ENCODE results near the gene RASEF. TPM values are rescaled to one million over a fixed set of nuclear protein-coding genes. Genes with fewer than 3 reads are reported as not detected.
A peak's percentile ranks its signal among the peaks of the same experiment; 100 is the strongest.

The RASEF gene
- total and polyA plus RNA-seq, 2 of the 13 experiments (the other 11 are each of a cell fraction or from before 2014, with no cell fraction given): 0.07 TPM; not detected in 1

DNA sequence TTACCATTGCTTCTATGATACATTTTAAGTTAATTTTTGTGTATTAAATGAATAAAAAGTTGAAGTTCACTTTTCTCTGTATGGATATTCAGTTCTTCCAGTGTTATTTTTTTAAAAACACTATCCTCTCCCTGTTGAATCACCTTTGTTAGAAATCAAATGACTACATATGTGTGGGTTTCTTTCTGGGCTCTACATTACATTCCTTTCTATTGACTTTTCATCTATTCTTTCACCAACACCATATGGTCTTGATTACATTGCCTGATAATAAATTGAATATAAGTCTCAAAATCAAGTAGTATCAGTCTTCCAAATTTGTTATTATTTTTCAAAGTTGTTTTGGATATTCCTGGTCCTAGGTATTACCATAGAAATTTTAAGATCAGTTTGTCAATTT, 7.3 kb upstream of the RASEF start (continued):
- TF ChIP-seq U2AF1 (optimal IDR thresholded peaks at IDR 0.05; ENCODE audit: low read depth, low read length) (no peak), DNMT3B (CRISPR knock-in tag; conservative IDR thresholded peaks at IDR 0.05) (no peak)

DNA sequence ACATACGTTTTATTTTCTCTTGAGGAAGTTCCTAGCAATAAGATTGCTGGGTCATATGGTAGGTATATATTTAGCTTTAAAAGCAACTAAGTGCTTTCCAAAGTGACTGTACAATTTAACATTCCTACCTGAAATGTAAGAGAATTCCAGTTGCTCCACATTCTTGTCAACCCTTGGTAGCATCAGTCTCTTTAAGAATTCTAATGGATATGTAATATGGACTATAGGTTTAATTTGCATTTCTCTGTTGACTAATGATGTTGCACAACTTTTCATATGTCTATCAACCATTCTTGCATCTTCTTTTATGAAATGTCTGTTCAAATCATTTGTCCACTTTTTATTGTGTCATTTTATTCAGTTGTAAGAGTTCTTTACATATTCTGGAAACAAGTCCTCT, 6.7 kb upstream of the RASEF start:
- ATAC-seq: no peak
- POLR2A ChIA-PET: no interaction called here
- intact Hi-C loops (cut with micrococcal nuclease; ENCODE audit: unreplicated experiment) (no loop called here), in situ Hi-C loops (cut with HindIII; ENCODE audit: extremely low pct_ligation_motif_present, low pct_unique_long_range_greater_than_20kb) (no loop called here)
- H3K4me3 ChIP-seq (replicated peaks in 1 of 3; ENCODE audit: insufficient read depth in 1 of 3, low read depth in 2 of 3, low read length in 3 of 3): no peak overlapping the region
- no peaks in the 10 kb centered on the region for H3K36me3 ChIP-seq (replicated peaks in 1 of 2; ENCODE audit: control insufficient read depth in 1 of 2, insufficient read depth in 2 of 2, low read length in 2 of 2)
- 0 out of 2 replicates have a peak, but pooled peaks have one; percentile 5 for TF ChIP-seq CEBPB (IDR thresholded peaks at IDR 0.05; ENCODE audit: borderline replicate concordance, low read depth, low read length)
- TF ChIP-seq, protein P1, sequence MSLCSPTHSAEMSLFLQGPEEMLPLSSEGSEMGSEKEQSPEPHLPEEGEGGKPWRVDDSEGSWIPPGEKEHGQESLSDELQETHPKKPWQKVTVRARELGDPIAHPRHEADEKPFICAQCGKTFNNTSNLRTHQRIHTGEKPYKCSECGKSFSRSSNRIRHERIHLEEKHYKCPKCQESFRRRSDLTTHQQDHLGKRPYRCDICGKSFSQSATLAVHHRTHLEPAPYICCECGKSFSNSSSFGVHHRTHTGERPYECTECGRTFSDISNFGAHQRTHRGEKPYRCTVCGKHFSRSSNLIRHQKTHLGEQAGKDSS (CRISPR knock-in tag; IDR thresholded peaks at IDR 0.05; ENCODE audit: borderline replicate concordance, low read depth): no peak
- H3K79me2 ChIP-seq (ENCODE audit: insufficient read depth, low read length): no peaks in the 10 kb centered on the region
- no peak overlapping the region for H3K9ac ChIP-seq (ENCODE audit: insufficient read depth, low read depth, low read length)
- no TSS peak for BruUV-seq (replicated peaks)
- WGBS (ENCODE audit: low lambda C conversion rate): 15% methylated on average over 1 of the region's 1 CpG
- DNase-seq (ENCODE audit: low spot score): no peak
- no peaks in the 10 kb centered on the region for H4K20me1 ChIP-seq (ENCODE audit: insufficient read depth, low read length)
- H2AFZ ChIP-seq (ENCODE audit: low read length): no peak overlapping the region
- FAIRE-seq: no peak
- no peaks in the 10 kb centered on the region for H3K4me1 ChIP-seq (ENCODE audit: insufficient read depth, low read length)
- H3K4me2 ChIP-seq (ENCODE audit: low read depth, low read length): no peak overlapping the region
- no peaks in the 10 kb centered on the region for H3K27me3 ChIP-seq (ENCODE audit: control insufficient read depth in 1 of 2, insufficient read depth in 2 of 2, low read length in 2 of 2)
- H3K27ac ChIP-seq (ENCODE audit: extremely low read length, insufficient read depth, low read length): no peak overlapping the region
- no peaks in the 10 kb centered on the region for H3K9me3 ChIP-seq (ENCODE audit: low read length)
- CTCF ChIA-PET (ENCODE audit: low intra/inter-chr PET ratio, low total read pairs): no interaction called here

DNA sequence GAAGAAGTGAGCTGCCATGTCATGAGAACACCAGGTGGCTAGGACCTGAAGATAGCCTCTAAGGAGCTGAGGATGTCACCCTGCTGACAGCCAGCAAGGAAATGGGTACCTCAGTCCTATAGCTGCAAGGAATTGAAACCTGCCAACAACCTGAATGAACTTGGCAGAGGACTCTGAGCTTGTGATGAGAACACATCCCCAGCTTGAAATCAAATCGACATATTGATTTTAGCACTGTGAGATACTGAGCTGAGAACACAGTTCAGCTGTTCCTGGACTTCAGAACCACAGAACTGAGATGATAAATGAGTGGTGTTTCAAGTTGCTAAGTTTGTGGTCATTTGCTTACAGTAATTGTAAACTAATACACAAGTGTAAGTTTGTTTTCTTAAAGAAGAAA, 5.5 kb upstream of the RASEF start:
- in situ Hi-C loops (cut with HindIII; ENCODE audit: extremely low pct_ligation_motif_present, low pct_unique_long_range_greater_than_20kb): no loop called here
- Histone ChIP-seq H3K4me2 (ENCODE audit: low read depth, low read length) (no peak overlapping the region), H3K27ac (ENCODE audit: extremely low read length, insufficient read depth, low read length) (no peak overlapping the region), H3K79me2 (ENCODE audit: insufficient read depth, low read length) (no peaks in the 10 kb centered on the region), H3K9me3 (ENCODE audit: low read length) (no peaks in the 10 kb centered on the region), H3K4me1 (ENCODE audit: insufficient read depth, low read length) (no peaks in the 10 kb centered on the region), H3K4me3 (replicated peaks in 1 of 3; ENCODE audit: insufficient read depth in 1 of 3, low read depth in 2 of 3, low read length in 3 of 3) (no peak overlapping the region), H3K9ac (ENCODE audit: insufficient read depth, low read depth, low read length) (no peak overlapping the region), H4K20me1 (ENCODE audit: insufficient read depth, low read length) (no peaks in the 10 kb centered on the region), H3K27me3 (ENCODE audit: control insufficient read depth in 1 of 2, insufficient read depth in 2 of 2, low read length in 2 of 2) (no peaks in the 10 kb centered on the region), H3K36me3 (replicated peaks in 1 of 2; ENCODE audit: control insufficient read depth in 1 of 2, insufficient read depth in 2 of 2, low read length in 2 of 2) (no peaks in the 10 kb centered on the region), H2AFZ (ENCODE audit: low read length) (no peak overlapping the region)
- POLR2A ChIA-PET: no interaction called here
- FAIRE-seq (no peak), DNase-seq (ENCODE audit: low spot score) (no peak), ATAC-seq (peak; percentile 53)
- TF ChIP-seq KAT2B (IDR thresholded peaks at IDR 0.05; ENCODE audit: borderline replicate concordance, low read depth, low read length) (peak; percentile 84), ARNT2 (CRISPR knock-in tag; IDR thresholded peaks at IDR 0.05; ENCODE audit: low read depth) (no peak)
- CTCF ChIA-PET (ENCODE audit: low intra/inter-chr PET ratio, low total read pairs): no interaction called here
- 0% methylated on average over 1 of the region's 1 CpG for WGBS (ENCODE audit: low lambda C conversion rate)
- intact Hi-C loops (cut with micrococcal nuclease; ENCODE audit: unreplicated experiment): no loop called here
- no TSS peak for BruUV-seq (replicated peaks)

All from HepG2 (cell line).